Fibroblast of lung (primary cell): ENCODE results near the gene ZBTB17. TPM values are rescaled to one million over a fixed set of nuclear protein-coding genes. Genes with fewer than 3 reads are reported as not detected.

Experiments used
- DNase-seq, 2 donors: peaks; one replicate each; pipeline versions ENCODE4 v3.0.0 to v3.0.0-alpha.2; 2010; ENCODE audit warnings: low read depth in 2 of 2
- H2AFZ ChIP-seq: 2 replicates; pipeline ENCODE4 v1.5.1; 2012; ENCODE audit warnings: low read length, control low read depth, inconsistent platforms
- H3K27ac ChIP-seq: 2 replicates; pipeline ENCODE4 v1.5.1; 2011; ENCODE audit warnings: low read length, control low read depth; ENCODE audit not compliant: insufficient read depth
- H3K27me3 ChIP-seq: 2 replicates; pipeline ENCODE4 v1.5.1; 2011; ENCODE audit warnings: mild to moderate bottlenecking, low read length; ENCODE audit not compliant: control insufficient read depth, insufficient read depth
- H3K36me3 ChIP-seq: 2 replicates; pipeline ENCODE4 v1.5.1; 2011; ENCODE audit warnings: low read length; ENCODE audit not compliant: control insufficient read depth, insufficient read depth
- H3K4me1 ChIP-seq: 2 replicates; pipeline ENCODE4 v1.5.1; 2011; ENCODE audit warnings: low read length; ENCODE audit not compliant: control insufficient read depth, insufficient read depth; ENCODE audit errors: extremely low read depth
- H3K4me2 ChIP-seq: 2 replicates; pipeline ENCODE4 v1.5.1; 2011; ENCODE audit warnings: low read length, control low read depth; ENCODE audit not compliant: insufficient read depth; ENCODE audit errors: extremely low read depth
- H3K4me3 ChIP-seq, 4 experiments: fragments of 200-600 bp in 1 of 4; sonication (generic) in 1 of 4; replicated peaks in 1 of 4; 2 replicates each; pipeline ENCODE4 v1.5.1; 2011 to 2016; ENCODE audit warnings: low read length in 4 of 4, low read depth in 3 of 4, mild to moderate bottlenecking in 3 of 4, control low read depth in 2 of 4, inconsistent platforms in 1 of 4, mixed read lengths in 1 of 4; ENCODE audit not compliant: insufficient read depth in 1 of 4; ENCODE audit errors: control extremely low read depth in 1 of 4
- H3K79me2 ChIP-seq: 2 replicates; pipeline ENCODE4 v1.5.1; 2012; ENCODE audit warnings: mild to moderate bottlenecking, low read length, inconsistent platforms; ENCODE audit not compliant: control insufficient read depth, insufficient read depth
- H3K9ac ChIP-seq: 2 replicates; pipeline ENCODE4 v1.5.1; 2011; ENCODE audit warnings: mild to moderate bottlenecking, low read length, control low read depth; ENCODE audit not compliant: insufficient read depth
- H3K9me3 ChIP-seq: 2 replicates; pipeline ENCODE4 v1.5.1; 2012; ENCODE audit warnings: low read depth, low read length; ENCODE audit not compliant: control insufficient read depth, insufficient read depth
- H4K20me1 ChIP-seq: 2 replicates; pipeline ENCODE4 v1.5.1; 2011; ENCODE audit warnings: low read length; ENCODE audit not compliant: control insufficient read depth, insufficient read depth; ENCODE audit errors: extremely low read depth
- CTCF ChIP-seq, 2 donors: IDR thresholded peaks in 1 of 2; conservative IDR thresholded peaks in 1 of 2; 1 replicate in 1 of 2; 2 replicates in 1 of 2; pipeline ENCODE4 v1.5.1; 2011 to 2012; ENCODE audit warnings: low read length in 2 of 2, control low read depth in 1 of 2, inconsistent platforms in 1 of 2, low read depth in 1 of 2, mild to moderate bottlenecking in 1 of 2
- EZH2 ChIP-seq: IDR thresholded peaks from 2 replicates; pipeline ENCODE4 v1.5.1; 2012; ENCODE audit warnings: low read length, control low read depth, mild to moderate bottlenecking; ENCODE audit errors: missing control alignments
- polyA plus RNA-seq, 2 donors: library from polyadenylated mRNA; depleted of rRNA in 1 of 2; stranded (reverse) in 1 of 2; unstranded in 1 of 2; fragments of >200 nt; gene quantifications; 2 replicates each; pipeline ENCODE4 v1.2.1, GENCODE V29; 2011 to 2012; ENCODE audit warnings: missing spikeins in 1 of 2
- total RNA-seq: library from RNA; depleted of rRNA; stranded (reverse); fragments of >200 nt; gene quantifications from 2 replicates; pipeline ENCODE4 v1.2.1, GENCODE V29; 2014

Gene ZBTB17
- total and polyA plus RNA-seq, 2 donors (not counting 1 experiment from before 2014, with no cell fraction given), result 12.6 to 54.3 TPM

- TF ChIP-seq EZH2 (no peak), CTCF (conservative IDR thresholded peaks at IDR 0.05 in 1 of 2, IDR thresholded peaks at IDR 0.05 in 1 of 2; ENCODE audit: low read depth in 1 of 2, low read length in 2 of 2) (no peak)
- no peak overlapping the region for H3K9ac ChIP-seq
- no peaks in the 10 kb centered on the region for H3K27me3 ChIP-seq
- no peak overlapping the region for H3K4me3 ChIP-seq
- H3K79me2 ChIP-seq, result no peaks in the 10 kb centered on the region
- no peaks in the 10 kb centered on the region for H4K20me1 ChIP-seq
- H3K27ac ChIP-seq, result no peak overlapping the region
- H3K4me2 ChIP-seq, result no peak overlapping the region
- no peaks in the 10 kb centered on the region for H3K36me3 ChIP-seq
- no peak overlapping the region for H2AFZ ChIP-seq
- H3K9me3 ChIP-seq, result no peaks in the 10 kb centered on the region
- DNase-seq, result no peak
- H3K4me1 ChIP-seq, result peaks cover 3% of the 10 kb centered on the region
Measured at GRCh38 chr1:16007671-16008341, 31.9 kb upstream of the ZBTB17 start.

GRCh38 chr1:16006552-16007485, 30.9 kb upstream of the ZBTB17 start:
- no peaks in the 10 kb centered on the region for H3K36me3 ChIP-seq
- no peak overlapping the region for H2AFZ ChIP-seq
- no peaks in the 10 kb centered on the region for H3K79me2 ChIP-seq
- no peaks in the 10 kb centered on the region for H3K4me1 ChIP-seq
- DNase-seq, result peak; percentile 10 to 17
- TF ChIP-seq CTCF (conservative IDR thresholded peaks at IDR 0.05 in 1 of 2, IDR thresholded peaks at IDR 0.05 in 1 of 2; ENCODE audit: low read depth in 1 of 2, low read length in 2 of 2) (peak in 1 of 2 donors; percentile 13), EZH2 (no peak)
- no peak overlapping the region for H3K4me2 ChIP-seq
- no peak overlapping the region for H3K27ac ChIP-seq
- H3K27me3 ChIP-seq, result no peaks in the 10 kb centered on the region
- no peaks in the 10 kb centered on the region for H3K9me3 ChIP-seq
- H3K4me3 ChIP-seq, result no peak overlapping the region
- H3K9ac ChIP-seq, result no peak overlapping the region
- no peaks in the 10 kb centered on the region for H4K20me1 ChIP-seq

- DNase-seq, result no peak
- Histone ChIP-seq H3K4me1 (no peaks in the 10 kb centered on the region), H3K9me3 (no peaks in the 10 kb centered on the region), H3K27ac (no peak overlapping the region), H3K36me3 (no peaks in the 10 kb centered on the region), H3K4me3 (no peak overlapping the region), H3K4me2 (no peak overlapping the region), H4K20me1 (no peaks in the 10 kb centered on the region), H3K27me3 (no peaks in the 10 kb centered on the region), H3K79me2 (no peaks in the 10 kb centered on the region), H2AFZ (no peak overlapping the region), H3K9ac (no peak overlapping the region)
- TF ChIP-seq CTCF (conservative IDR thresholded peaks at IDR 0.05 in 1 of 2, IDR thresholded peaks at IDR 0.05 in 1 of 2; ENCODE audit: low read depth in 1 of 2, low read length in 2 of 2), result no peak
- TF ChIP-seq EZH2, result no peak
Measured at GRCh38 chr1:16006010-16006409, 30.1 kb upstream of the ZBTB17 start.
